HG03066 (cell line): Measurements from ENCODE around the gene AP1S3.
"Not testable (repeated sequence)": the region's sequence is repeated elsewhere in the genome, so short reads cannot be mapped to it uniquely, and the experiment has no call there.

ENCODE experiments used
- ATAC-seq: cut with Tn5 transposase; IDR thresholded peaks from one replicate; pipeline ENCODE4 v1.9.1; 2021; ENCODE audit warnings: low read depth; ENCODE audit not compliant: unreplicated experiment

The AP1S3 gene

DNA sequence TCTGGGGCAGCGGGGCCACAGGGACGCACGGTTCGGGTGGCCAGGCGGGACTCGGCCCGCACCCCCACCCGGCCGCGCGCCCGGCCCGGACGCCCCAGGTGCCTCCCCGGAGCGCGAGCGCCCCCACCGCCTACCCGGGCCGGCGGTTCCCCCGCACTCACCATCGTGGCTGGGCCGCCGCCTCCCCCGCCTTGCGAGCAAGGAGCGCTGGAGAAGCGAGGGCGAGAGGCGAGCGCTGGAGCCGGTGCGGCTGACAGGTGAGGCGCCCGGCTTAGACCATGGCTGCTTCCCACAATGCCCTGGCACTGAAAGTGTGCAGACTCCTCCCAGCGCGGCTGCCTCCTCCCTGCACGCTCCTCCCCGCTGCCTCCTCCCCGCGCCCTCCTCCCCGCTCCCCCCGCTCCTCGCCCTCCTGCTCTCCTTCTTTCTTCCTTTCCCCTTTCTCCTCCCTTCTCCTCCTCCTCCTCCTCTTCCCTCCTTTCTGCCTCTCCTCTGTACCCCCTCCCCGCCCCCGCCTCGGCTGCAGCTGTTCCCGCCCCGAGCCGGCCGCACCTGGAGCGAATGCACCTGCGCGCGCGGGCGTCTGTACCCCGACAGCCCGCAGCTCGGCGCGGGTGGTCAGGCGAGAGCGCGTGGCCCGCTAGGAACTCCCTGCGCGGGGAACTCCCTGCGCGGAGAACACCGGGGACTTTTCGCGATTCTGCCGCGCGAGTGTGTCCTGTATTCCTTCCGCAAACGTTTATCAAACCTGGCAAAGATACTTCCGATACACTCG is at the start of gene AP1S3:
Gene AP1S3 (minus strand): TSS at position 296 of the 775 bp plus-strand sequence. CDS start 132 bp downstream, at position 164.
- ATAC-seq: peak; percentile 54

DNA sequence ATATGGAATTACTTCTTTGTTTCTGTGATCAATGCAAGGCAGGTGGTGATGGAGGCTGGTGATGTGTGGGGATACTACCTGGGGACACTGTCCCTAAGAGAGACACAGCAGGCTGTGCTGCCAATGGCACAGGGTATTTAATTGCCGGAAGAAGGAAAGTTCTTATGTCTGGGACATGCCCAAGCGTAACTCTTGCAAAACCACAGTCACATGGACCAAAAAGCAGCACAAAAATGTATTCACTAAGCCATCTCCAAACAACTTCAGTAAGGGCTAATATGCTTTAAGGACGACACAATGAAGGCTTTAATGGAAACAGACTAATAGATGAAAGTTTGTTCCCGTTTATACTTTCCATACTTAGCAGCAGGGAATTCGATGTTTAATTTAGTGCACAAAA is 49.7 kb upstream of the AP1S3 start:
- ATAC-seq: no peak

DNA sequence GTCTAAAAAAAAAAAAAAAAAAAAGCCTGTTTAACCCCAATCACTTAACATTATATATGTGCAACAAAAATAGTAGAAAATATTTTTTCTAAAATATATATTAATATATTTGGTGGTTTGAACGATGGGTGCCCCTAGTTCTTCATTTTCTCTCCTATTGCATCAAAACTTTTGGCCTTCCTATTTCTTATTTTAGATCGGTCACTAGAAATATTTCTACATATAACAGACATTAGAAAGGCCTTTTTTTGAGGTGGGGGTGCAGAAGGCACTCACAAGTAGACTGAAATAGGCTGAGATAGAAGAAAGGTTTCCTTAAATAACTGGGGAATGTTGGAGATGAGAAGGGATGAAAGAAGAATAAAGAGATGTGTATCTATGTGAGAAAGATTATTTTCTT is 49.3 kb upstream of the AP1S3 start:
- no peak for ATAC-seq

DNA sequence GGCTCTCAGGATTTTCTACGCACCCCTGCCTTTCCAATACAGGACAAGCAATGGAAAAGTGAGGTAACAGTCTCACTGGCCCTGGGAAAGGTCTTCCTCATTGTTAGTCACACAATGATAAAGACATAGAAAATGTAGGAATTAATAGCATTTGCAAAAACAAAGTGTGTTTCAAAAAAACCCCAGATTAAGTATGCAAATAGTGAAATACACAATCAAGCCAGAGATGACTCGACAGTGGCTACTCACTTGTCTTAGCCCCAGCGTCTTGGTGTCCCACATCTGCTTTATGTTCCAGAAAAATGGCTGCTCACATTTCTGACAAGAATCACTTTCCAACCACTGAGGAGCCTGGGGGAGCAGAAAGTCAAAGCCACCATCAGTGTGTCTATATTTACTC is 47.0 kb upstream of the AP1S3 start:
- ATAC-seq: peak; percentile 91

DNA sequence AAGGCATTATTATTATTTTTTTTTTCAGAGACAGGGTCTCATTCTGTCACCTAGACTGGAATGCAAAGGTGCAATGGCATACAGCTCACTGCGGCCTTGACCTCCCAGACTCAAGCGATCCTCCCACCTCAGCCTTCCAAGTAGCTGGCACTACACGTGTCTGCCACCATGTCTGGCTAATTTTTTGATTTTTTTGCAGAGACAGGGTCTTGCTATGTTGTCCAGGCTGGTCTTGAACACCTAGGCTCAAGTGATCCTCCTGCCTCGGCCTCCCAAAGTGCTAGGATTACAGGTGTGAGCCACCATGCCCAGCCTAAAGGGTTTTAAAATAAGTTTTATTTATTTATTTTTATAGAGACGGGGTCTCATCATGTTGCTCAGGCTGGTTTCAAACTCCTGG is 45.3 kb upstream of the AP1S3 start:
- no peak for ATAC-seq

DNA sequence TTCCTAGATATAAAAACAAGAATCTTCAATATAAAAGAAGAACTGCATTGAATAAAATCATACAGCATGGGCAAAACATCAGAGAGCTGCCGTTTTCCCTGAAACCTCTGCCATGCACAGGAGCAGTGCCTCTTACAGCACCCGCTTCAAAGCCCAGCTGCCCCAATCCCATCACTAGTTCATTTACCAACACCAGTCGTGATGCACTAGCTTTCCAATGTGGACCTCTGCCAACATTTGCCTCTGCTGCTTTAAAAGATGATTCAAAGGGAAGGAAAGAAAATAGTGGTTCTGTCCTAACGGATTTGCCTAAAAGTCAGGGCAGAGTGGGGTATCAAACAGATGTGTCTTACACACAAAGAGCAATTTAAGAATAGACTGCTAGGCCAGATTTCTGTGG is 43.4 kb upstream of the AP1S3 start:
- ATAC-seq: no peak

DNA sequence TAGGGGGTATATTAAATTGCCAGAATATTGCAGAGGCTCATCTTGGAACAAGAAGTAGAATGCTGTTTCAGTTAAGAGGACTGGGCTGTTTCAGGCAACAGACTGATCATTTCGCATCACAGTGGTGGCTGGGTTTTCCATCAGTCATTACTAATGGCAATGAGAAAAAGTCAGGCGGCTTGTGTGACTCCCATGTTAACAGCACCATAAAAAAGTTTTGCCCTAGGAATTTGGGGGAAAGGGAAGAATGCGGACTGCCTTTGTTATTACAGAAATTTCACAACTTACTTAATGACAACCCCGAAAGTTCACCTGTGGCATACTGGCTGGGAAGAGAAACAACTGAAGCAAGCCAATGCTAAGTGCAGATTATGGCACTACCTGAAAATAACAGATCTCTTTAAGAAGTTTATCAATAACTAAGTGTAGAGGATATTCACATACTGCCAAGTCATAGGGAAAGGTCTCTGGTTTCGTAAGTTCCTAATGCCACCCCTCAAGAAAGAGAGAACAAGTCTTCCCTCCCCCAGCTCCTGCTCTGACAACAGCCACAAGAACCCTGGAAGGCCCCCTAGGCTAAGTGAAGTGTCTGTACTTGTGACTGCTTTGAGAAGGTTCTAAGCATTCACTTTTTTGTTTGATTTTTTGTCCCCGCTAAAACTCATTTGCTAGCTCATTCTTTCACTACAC is 40.5 kb upstream of the AP1S3 start:
- peak; percentile 65 for ATAC-seq

DNA sequence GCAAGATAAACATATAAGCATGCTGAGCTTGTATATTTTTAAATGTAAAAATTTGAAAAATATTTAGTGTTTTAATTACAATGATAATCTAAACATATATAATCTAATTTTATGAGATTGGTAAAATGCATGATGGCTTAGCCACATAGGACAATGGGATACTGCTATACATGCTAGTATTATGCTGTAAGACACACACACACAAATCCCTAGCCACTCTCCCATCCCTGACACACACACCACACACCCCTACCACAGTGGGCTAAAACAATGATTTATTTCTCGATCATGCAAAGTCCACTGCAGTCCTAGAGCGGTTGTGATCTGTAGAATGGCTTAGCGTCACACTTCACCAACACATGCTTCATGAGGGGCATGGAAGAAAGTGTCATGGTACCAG is 36.3 kb upstream of the AP1S3 start:
- no peak for ATAC-seq

DNA sequence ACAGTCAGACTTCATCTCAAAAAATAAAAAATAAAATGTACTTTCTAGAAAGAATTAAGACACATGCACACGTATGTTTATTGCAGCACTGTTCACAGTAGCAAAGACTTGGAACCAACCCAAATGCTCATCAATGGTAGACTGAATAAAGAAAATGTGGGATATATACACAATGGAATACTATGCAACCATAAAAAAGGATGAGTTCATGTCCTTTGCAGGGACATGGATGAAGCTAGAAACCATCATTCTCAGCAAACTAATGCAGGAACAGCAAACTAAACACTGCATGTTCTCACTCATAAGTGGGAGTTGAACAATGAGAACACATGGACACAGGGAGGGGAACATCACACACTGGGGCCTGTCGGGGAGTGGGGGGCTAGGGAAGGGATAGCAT is 35.4 kb upstream of the AP1S3 start:
- ATAC-seq: not testable (repeated sequence)

DNA sequence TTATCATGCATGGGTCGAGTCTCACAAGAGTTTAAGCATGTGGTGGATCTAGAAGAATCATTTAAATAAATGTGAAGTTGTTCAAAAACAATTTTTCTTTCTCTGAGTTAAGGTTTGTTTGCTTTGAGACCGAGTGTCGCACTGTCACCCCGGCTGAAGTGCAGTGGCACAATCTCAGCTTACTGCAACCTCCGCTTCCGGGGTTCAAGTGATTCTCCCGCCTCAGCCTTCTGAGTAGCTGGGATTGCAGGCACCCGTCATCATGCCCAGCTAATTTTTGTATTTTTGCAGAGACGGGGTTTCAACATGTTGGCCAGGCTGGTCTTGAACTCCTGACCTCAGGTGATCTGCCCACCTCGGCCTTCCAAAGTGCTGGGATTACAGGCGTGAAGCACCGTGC is 34.3 kb upstream of the AP1S3 start:
- not testable (repeated sequence) for ATAC-seq

DNA sequence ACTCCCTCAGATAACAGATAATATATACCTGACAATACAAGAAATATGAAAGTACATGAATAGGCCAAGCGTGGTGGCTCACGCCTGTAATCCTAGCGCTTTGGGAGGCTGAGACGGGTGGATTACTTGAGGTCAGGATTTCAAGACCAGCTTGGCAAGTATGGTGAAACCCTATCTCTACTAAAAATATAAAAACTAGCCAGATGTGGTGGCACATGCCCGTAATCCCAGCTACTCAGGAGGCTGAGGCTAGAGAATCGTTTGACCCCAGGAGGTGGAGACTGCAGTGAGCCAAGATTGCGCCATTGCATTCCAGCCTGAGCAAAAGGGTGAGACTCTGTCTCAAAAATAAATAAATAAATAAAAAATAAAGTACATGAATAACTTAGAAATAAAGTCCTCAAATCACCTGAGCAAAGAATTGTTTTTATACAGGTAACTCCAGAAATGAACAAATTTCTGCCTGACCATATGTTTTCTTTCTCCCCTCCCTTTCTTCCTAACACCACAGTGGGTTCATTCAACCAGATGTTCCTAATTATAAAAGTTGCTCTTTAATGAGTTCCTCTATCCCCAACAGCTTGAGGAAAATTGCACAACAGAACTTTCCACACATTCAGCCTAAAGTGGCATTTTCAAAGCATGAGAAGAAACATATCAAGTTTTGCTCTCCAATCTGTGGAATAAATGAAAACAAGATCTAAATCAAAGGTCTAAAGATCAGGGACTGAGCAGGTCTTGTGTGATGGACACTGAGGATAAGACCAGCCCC is 33.6 kb upstream of the AP1S3 start:
- ATAC-seq: no peak

DNA sequence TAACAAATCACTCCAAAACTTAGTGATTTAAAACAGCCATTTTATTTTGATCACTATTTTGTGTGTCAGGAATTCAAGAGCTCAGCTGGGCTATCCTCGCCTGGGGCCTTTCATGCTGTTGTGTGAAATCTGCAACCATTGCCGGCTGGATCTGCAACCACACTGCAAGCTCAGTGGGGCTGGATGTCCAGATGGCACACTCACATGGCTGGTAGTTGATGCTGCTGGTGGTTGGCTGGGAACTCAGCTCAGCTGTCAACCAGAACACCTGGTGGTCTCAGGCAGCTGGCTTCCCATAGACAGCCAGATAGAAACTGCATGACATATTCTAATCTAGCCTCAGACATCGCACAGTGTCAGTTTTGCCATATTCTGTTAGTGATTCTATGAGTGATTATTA is 30.6 kb upstream of the AP1S3 start:
- ATAC-seq: peak; percentile 51

DNA sequence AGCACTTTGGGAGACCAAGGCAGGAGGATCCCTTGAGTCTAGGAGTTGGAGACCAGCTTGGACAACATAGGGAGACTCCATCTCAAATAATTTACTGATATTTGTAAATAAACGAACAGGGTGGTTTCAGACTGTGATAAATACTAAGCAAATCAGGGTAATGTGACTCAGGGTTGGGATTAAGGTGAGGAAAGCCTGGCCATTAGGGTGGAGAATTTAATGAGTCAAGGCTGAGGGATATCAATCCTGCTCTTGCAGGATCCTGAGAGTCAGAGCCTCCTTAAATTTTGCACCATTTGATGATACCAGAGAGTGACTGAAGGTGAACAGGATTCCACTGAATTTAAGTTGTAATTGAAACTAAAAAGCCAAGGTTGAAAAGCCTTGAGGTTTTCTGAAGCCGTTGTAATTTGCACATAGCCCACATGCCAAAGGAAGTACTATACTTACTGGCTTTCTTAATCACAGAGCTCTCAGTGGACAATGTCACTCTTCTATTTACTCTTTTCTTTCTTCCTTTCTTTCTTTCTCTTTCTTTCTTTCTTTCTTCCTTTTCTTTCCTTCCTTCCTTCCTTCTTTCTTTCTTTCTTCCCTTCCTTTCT is 28.6 kb upstream of the AP1S3 start:
- no peak for ATAC-seq

DNA sequence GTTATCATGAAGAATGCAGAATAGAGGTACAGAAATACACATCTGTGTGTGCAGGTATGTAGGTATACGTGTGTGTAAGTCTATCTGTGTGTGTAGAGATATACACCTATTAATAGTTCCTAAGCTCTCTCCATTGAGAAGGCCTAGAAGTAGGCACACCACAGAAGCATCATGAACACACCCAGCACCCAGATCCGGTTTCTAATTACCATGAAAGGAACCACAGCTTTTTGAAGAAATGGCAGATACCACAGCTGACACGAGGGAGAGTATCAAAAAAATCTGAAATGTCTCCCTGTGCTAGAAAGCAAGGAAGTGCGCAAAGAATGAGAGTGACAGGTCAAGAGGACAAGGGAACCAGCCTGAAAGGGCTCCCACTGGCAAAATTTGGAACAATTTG is 27.7 kb upstream of the AP1S3 start:
- ATAC-seq: no peak

DNA sequence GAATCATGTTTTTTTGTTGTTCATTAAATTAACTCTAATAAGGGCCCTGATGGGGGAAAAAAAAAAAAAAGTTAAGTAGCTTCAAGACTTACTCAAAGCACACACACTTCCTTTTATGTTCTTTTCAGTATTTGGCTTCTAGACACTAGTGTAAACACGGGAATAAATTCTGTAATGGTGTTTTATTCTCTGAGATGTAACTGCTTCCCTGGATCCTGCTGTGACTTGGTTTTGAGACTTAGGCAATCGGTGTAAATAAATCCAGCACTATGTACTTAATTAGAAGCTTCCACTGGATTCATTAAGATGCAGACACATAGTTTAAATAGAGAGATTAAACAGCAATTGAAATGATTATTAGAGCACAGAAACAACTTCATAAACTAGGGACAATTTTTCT is 26.1 kb upstream of the AP1S3 start:
- ATAC-seq: no peak

DNA sequence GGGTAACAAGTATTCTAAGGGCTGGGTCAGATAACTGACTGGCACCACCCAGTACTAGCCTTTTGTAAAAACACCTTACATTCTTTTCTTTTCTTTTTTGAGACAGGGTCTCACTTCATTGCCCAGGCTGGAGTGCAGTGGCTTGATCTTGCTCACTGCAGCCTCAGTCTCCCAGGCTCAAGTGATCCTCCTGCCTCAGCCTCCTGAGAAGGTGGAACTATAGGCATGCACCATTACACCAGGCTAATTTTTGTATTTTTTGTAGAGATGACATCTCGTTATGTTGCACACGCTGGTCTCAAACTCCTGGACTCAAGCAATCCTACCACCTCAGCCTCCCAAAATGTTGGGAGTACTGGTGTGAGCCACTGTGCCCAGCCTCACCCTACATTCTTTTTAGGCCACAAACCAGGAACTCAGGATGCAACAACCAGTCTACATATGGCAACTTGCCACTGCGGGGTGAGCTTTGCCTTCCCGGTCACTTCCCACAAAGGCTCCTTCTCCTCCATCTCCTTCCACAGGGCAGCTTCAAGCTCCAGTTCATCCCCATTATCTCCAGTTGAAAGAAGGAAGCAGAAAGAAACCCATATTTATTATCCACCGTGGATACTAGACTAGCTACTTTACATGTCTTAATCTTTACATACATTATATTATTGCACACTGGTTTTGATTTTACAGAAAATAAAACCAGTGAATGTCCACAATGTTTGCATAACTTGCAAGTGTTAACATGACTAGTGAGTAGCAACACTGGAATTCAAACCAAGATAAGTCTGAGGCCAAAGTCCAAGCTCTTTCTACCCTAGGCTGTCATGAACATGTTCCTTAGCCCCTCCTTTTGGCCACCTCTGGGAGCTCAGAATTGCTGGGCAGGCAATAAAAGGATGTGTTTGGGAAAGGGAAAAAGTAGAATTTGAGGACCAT is 23.7 kb upstream of the AP1S3 start:
- ATAC-seq: no peak

DNA sequence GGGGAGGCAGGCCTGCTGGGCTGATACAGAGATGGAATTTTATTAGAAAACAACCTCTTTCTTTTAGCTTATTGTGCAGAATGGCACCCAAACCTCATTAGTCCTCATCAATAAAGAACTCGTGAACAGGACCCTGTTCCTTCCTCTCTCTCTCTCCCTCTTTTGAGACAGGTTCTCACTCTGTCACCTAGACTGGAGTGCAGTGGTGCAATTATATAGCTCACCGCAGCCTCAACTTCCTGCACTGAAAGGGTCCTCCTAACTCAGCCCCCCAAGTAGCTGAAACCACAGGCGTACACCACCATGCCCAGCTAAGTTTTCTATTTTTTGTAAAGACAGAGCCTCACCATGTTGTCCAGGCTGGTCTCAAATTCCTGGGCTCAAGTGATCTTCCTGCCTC is 21.7 kb upstream of the AP1S3 start:
- no peak for ATAC-seq

DNA sequence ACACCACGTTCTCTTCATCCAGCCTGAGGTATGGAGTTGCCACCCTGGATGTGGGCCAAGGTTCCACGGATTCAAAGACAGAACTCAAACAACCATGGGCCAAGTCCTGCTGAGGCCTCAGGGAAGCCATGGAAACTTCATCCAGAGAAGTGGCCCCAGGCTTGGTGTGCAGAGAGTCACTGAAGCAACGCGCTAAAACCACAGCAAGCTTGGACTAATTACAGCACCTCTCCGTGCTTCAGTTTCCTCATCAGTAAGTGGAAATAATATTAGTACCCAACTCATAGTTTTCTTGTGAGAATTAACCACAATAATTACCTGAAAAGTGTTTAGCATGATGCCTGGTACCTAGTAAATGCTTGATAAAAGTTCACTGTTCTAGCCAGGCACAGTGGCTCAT is 19.2 kb upstream of the AP1S3 start:
- ATAC-seq: no peak

DNA sequence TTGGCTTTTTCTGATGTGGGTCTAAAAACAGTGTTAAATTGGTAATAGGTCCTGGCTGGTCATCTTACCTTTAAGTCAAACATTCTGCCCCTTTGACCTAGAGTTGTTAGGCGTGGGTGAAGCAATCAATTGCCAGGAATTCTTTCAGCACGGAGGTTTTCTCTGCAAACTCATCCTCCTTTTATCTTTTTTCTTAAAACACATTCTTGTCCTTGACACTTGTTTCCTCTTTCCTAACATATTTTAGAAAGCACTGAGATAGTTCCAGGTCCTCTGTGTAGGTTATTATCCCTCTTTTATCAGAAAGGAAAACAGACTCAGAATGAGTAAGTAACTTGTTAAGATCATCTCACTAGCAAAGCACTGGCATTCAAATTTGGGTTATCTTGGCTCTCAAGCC is 18.6 kb upstream of the AP1S3 start:
- ATAC-seq: no peak

DNA sequence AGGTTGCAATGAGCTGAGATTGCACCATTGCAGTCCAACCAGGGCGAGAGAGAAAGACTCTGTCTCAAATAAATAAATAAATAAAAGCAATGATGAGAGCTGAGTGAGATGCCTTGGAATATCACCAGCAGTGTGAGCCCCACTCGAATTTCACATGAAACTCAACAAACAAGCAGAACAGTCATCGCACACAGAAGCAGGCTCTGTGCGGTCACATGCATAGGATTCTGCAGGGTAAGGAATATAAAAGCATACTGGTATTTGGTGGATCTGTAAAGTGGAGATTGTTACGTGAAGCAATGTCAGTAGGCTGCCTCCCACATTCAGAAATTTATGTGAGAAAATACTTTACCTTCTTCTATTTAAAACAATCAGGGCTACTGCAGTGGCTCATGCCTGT is 18.0 kb upstream of the AP1S3 start:
- ATAC-seq: no peak
